SKM-1 treated with dmso at 0.1 percent for 144 hours (cell line): Measurements from ENCODE around the gene PATJ.
"Not testable (repeated sequence)": the region's sequence is repeated elsewhere in the genome, so short reads cannot be mapped to it uniquely, and the experiment has no call there.

Experiments
- DNase-seq: peaks from one replicate; lab custom pipeline; 2025; ENCODE audit not compliant: unreplicated experiment; lab: John Stamatoyannopoulos, UW

PATJ gene

GRCh38 chr1:61743716-61744580 is 1.7 kb downstream of the PATJ start:
- DNase-seq: no peak

- no peak for DNase-seq
Measured at GRCh38 chr1:61746813-61747212, 4.5 kb downstream of the PATJ start.

- no peak for DNase-seq
Measured at GRCh38 chr1:61748566-61748965, 6.3 kb downstream of the PATJ start.

GRCh38 chr1:61749574-61749973 is 7.3 kb downstream of the PATJ start:
- DNase-seq: no peak

GRCh38 chr1:61752921-61753389 is 10.7 kb downstream of the PATJ start:
- DNase-seq: no peak

GRCh38 chr1:61753998-61754508 is 11.8 kb downstream of the PATJ start:
- DNase-seq: no peak

GRCh38 chr1:61754545-61754944 is 12.3 kb downstream of the PATJ start:
- no peak for DNase-seq

GRCh38 chr1:61756773-61757172 is 14.5 kb downstream of the PATJ start:
- no peak for DNase-seq

- no peak for DNase-seq
Measured at GRCh38 chr1:61757950-61758349, 15.7 kb downstream of the PATJ start.

- DNase-seq: no peak
Measured at GRCh38 chr1:61770131-61770530, 27.9 kb downstream of the PATJ start.

- no peak for DNase-seq
Measured at GRCh38 chr1:61776091-61776490, 33.8 kb downstream of the PATJ start.

GRCh38 chr1:61779231-61779630 is 37.0 kb downstream of the PATJ start:
- no peak for DNase-seq

GRCh38 chr1:61781151-61781550 is 38.9 kb downstream of the PATJ start:
- DNase-seq: no peak

GRCh38 chr1:61782771-61783170 is 40.5 kb downstream of the PATJ start:
- DNase-seq: no peak

- DNase-seq: no peak
Measured at GRCh38 chr1:61784726-61785125, 42.4 kb downstream of the PATJ start.

GRCh38 chr1:61790837-61791236 is 48.6 kb downstream of the PATJ start:
- DNase-seq: no peak

GRCh38 chr1:61797045-61797755 is 54.9 kb downstream of the PATJ start:
- no peak for DNase-seq

- not testable (repeated sequence) for DNase-seq
Measured at GRCh38 chr1:61801047-61801446, 58.8 kb downstream of the PATJ start.

GRCh38 chr1:61807606-61808140 is 65.4 kb downstream of the PATJ start:
- DNase-seq: no peak

GRCh38 chr1:61808321-61808720 is 66.0 kb downstream of the PATJ start:
- no peak for DNase-seq

GRCh38 chr1:61808968-61809367 is 66.7 kb downstream of the PATJ start:
- DNase-seq: no peak

- no peak for DNase-seq
Measured at GRCh38 chr1:61812916-61813315, 70.6 kb downstream of the PATJ start.
